ENCODE results near the gene KCNG2.

GRCh38 chr18:79817607-79817998 is 19.9 kb downstream of the KCNG2 start:
- TF ChIP-seq, protein P1, sequence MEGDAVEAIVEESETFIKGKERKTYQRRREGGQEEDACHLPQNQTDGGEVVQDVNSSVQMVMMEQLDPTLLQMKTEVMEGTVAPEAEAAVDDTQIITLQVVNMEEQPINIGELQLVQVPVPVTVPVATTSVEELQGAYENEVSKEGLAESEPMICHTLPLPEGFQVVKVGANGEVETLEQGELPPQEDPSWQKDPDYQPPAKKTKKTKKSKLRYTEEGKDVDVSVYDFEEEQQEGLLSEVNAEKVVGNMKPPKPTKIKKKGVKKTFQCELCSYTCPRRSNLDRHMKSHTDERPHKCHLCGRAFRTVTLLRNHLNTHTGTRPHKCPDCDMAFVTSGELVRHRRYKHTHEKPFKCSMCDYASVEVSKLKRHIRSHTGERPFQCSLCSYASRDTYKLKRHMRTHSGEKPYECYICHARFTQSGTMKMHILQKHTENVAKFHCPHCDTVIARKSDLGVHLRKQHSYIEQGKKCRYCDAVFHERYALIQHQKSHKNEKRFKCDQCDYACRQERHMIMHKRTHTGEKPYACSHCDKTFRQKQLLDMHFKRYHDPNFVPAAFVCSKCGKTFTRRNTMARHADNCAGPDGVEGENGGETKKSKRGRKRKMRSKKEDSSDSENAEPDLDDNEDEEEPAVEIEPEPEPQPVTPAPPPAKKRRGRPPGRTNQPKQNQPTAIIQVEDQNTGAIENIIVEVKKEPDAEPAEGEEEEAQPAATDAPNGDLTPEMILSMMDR (conservative IDR thresholded peaks at IDR 0.05), result no peak
- no peak for TF ChIP-seq EZH2 (IDR thresholded peaks at IDR 0.05; ENCODE audit: low read depth)
